ENCODE data around the gene NAGLU. TPM values are rescaled to one million over a fixed set of nuclear protein-coding genes. Genes with fewer than 3 reads are reported as not detected.
A peak's percentile ranks its signal among the peaks of the same experiment; 100 is the strongest.
"Not testable (repeated sequence)": the region's sequence is repeated elsewhere in the genome, so short reads cannot be mapped to it uniquely, and the experiment has no call there.

NAGLU gene
- total and polyA plus RNA-seq, 7 donors: 9.1 to 18.1 (median 16.0) TPM

DNA sequence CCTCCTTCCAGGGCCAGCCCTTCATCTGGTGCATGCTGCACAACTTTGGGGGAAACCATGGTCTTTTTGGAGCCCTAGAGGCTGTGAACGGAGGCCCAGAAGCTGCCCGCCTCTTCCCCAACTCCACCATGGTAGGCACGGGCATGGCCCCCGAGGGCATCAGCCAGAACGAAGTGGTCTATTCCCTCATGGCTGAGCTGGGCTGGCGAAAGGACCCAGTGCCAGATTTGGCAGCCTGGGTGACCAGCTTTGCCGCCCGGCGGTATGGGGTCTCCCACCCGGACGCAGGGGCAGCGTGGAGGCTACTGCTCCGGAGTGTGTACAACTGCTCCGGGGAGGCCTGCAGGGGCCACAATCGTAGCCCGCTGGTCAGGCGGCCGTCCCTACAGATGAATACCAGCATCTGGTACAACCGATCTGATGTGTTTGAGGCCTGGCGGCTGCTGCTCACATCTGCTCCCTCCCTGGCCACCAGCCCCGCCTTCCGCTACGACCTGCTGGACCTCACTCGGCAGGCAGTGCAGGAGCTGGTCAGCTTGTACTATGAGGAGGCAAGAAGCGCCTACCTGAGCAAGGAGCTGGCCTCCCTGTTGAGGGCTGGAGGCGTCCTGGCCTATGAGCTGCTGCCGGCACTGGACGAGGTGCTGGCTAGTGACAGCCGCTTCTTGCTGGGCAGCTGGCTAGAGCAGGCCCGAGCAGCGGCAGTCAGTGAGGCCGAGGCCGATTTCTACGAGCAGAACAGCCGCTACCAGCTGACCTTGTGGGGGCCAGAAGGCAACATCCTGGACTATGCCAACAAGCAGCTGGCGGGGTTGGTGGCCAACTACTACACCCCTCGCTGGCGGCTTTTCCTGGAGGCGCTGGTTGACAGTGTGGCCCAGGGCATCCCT lies 7.4 kb downstream of the NAGLU start:
- H3K9me3 ChIP-seq: no peaks in the 10 kb centered on the region
- TF ChIP-seq, protein P1, sequence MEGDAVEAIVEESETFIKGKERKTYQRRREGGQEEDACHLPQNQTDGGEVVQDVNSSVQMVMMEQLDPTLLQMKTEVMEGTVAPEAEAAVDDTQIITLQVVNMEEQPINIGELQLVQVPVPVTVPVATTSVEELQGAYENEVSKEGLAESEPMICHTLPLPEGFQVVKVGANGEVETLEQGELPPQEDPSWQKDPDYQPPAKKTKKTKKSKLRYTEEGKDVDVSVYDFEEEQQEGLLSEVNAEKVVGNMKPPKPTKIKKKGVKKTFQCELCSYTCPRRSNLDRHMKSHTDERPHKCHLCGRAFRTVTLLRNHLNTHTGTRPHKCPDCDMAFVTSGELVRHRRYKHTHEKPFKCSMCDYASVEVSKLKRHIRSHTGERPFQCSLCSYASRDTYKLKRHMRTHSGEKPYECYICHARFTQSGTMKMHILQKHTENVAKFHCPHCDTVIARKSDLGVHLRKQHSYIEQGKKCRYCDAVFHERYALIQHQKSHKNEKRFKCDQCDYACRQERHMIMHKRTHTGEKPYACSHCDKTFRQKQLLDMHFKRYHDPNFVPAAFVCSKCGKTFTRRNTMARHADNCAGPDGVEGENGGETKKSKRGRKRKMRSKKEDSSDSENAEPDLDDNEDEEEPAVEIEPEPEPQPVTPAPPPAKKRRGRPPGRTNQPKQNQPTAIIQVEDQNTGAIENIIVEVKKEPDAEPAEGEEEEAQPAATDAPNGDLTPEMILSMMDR (IDR thresholded peaks at IDR 0.05): no peak
- peaks cover 0 to 55% of the 10 kb centered on the region in 2 donors for H3K36me3 ChIP-seq (ENCODE audit: insufficient read depth in 1 of 2, low read depth in 1 of 2)
- no peaks in the 10 kb centered on the region for H3K27me3 ChIP-seq (ENCODE audit: insufficient read depth in 3 of 3, low read length in 2 of 3)
- peak; percentile 48 to 71 (median 61) for ATAC-seq
- peak overlapping the region; percentile 80 for H3K27ac ChIP-seq
- WGBS, 3 donors: 39 to 49% (median 43%) methylated on average over 38 to 39 of the region's 39 CpGs
- H3K4me3 ChIP-seq: peak overlapping the region; percentile 15
- DNase-seq: peak in 1 of 2 donors; percentile 71
- peaks cover 15% of the 10 kb centered on the region for H3K4me1 ChIP-seq
- intact Hi-C loops (cut with DNase I): no loop called here

DNA sequence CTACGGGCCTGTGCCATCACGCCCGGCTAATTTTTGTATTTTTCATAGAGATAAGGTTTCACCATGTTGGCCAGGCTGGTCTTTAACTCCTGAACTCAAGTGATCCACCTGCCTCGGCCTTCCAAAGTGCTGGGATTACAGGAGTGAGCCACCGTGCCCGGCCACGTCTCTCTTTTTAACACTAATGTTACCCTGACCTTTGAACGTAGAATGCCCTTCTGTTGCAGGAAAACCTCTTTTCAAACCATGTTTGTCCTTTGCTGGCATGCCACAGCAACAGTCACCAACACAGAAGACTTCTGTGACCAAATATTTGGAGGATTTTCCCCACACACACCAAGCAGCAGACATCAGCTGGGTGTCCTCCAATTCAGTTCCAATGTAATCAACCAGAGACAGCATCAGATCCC lies 8.8 kb downstream of the NAGLU start:
- intact Hi-C loops (cut with DNase I): no loop called here
- no peaks in the 10 kb centered on the region for H3K9me3 ChIP-seq
- no peaks in the 10 kb centered on the region for H3K27me3 ChIP-seq (ENCODE audit: insufficient read depth in 3 of 3, low read length in 2 of 3)
- TF ChIP-seq, protein P1 (IDR thresholded peaks at IDR 0.05): no peak
- WGBS, 3 donors: 53 to 61% (median 55%) methylated on average over 8 of the region's 8 CpGs
- H3K4me1 ChIP-seq: peaks cover 15% of the 10 kb centered on the region
- H3K27ac ChIP-seq: peak overlapping the region; percentile 36
- peak in 1 of 2 donors; percentile 0 for DNase-seq
- no peak overlapping the region for H3K4me3 ChIP-seq
- peaks cover 0 to 41% of the 10 kb centered on the region in 2 donors for H3K36me3 ChIP-seq (ENCODE audit: insufficient read depth in 1 of 2, low read depth in 1 of 2)
- ATAC-seq: no peak

DNA sequence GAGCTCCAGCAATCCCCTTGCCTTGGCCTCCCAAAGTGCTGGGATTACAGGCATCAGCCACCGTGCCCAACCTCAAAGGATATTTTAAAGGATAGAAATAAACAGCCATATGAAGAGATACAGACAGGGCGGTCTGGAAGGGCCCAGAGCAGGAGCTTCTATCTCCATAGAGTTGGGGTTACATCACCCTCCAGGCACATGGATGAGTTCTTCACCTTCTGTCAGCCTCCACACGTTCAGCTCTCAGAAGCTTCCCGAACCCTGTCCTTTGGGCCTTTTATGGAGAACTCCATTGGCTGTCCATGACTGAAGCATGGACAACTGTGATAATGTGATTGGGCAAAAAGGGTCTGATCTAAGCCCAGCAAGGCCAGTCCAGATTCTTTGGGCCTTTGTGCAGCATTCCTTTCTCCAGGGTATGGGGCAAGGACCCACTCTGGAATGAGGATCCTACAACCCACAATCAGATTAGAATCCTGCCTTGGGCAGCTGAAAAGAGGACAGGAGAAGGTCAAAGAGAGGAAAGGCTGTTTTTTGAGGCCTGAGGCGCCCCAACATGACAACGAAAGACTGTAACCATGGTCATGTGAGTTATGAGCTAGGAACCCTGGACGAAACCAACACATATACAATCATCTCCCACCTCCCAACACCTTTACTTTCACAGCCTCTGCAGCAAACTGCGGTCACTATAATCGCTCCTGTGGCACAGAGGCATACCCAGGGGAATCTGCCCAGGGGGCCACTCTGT lies 9.9 kb downstream of the NAGLU start:
- H3K9me3 ChIP-seq; ATAC-seq; H3K27me3 ChIP-seq (ENCODE audit: insufficient read depth in 3 of 3, low read length in 2 of 3); H3K27ac ChIP-seq; H3K4me3 ChIP-seq; intact Hi-C loops (cut with DNase I): not testable (repeated sequence)
- 77 to 82% (median 81%) methylated on average over 7 to 9 of the region's 9 CpGs for WGBS, 3 donors
- H3K36me3 ChIP-seq (ENCODE audit: insufficient read depth in 1 of 2, low read depth in 1 of 2): peaks cover 0 to 31% of the 10 kb centered on the region in 2 donors
- peak in 1 of 2 donors; percentile 1 for DNase-seq
- H3K4me1 ChIP-seq: peaks cover 15% of the 10 kb centered on the region

DNA sequence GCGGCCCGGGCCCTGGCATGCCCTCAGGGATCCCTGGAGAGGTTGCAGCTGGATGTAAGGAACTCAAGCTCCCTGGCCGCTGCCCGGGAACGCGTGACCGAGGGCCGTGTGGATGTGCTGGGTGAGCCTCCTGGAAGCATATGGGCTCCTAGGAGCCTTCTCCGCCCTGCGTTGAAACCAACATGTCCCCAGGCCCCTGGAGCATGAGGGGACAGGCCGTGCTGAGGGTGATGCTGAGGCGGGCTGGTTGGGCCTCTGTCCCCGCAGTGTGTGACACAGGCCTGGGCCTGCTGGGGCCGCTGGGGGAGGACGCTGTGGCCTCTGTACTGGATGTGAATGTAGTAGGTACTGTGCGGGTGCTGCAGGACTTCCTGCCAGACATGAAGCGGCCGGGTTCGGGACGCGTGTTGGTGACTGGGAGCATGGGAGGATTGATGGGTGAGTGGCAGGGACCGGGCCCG lies 11.0 kb downstream of the NAGLU start:
- WGBS, 3 donors: 57 to 66% (median 65%) methylated on average over 20 to 23 of the region's 23 CpGs
- Histone ChIP-seq H3K4me3 (no peak overlapping the region), H3K9me3 (no peaks in the 10 kb centered on the region), H3K27ac (no peak overlapping the region), H3K27me3 (ENCODE audit: insufficient read depth in 3 of 3, low read length in 2 of 3) (no peaks in the 10 kb centered on the region), H3K4me1 (peaks cover 15% of the 10 kb centered on the region), H3K36me3 (ENCODE audit: insufficient read depth in 1 of 2, low read depth in 1 of 2) (peaks cover 0 to 20% of the 10 kb centered on the region in 2 donors)
- intact Hi-C loops (cut with DNase I): no loop called here
- TF ChIP-seq, protein P1 (IDR thresholded peaks at IDR 0.05): no peak
- no peak for ATAC-seq
- no peak for DNase-seq

DNA sequence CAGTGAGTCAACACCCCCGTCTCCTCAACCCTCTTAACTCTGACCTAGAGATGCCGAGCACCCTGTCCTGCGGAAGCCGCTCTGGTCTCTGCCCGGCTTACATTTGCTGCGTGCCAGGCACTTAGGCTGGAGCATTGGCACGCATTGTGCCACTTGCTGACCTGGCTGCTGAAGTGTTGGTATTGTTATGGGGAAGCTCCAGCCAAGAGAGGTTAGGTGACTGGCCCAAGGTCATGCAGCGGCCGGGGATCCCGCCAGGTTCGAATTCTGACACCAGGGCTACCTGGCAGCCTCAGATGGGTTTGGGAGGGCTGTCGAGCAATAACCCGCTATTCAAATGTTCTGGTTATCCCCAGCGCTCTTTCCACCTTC lies 11.6 kb downstream of the NAGLU start:
- 57 to 66% (median 59%) methylated on average over 14 of the region's 14 CpGs for WGBS, 3 donors
- ATAC-seq (peak in 1 of 4 donors; percentile 38), DNase-seq (peak in 1 of 2 donors; percentile 55)
- intact Hi-C loops (cut with DNase I): no loop called here
- Histone ChIP-seq H3K27me3 (ENCODE audit: insufficient read depth in 3 of 3, low read length in 2 of 3) (no peaks in the 10 kb centered on the region), H3K4me1 (peaks cover 15% of the 10 kb centered on the region), H3K4me3 (no peak overlapping the region), H3K27ac (no peak overlapping the region), H3K36me3 (ENCODE audit: insufficient read depth in 1 of 2, low read depth in 1 of 2) (peaks cover 0 to 13% of the 10 kb centered on the region in 2 donors), H3K9me3 (no peaks in the 10 kb centered on the region)
- TF ChIP-seq, protein P1 (IDR thresholded peaks at IDR 0.05): no peak

Measured in psoas muscle (tissue), 8 donors.